Thyroid gland (tissue), 4 donors: ENCODE data around the gene NFKBIA. TPM values are rescaled to one million over a fixed set of nuclear protein-coding genes. Genes with fewer than 3 reads are reported as not detected.
"Not testable (repeated sequence)": the region's sequence is repeated elsewhere in the genome, so short reads cannot be mapped to it uniquely, and the experiment has no call there.

Experiments used
- DNase-seq, 2 donors: peaks; one replicate each; pipeline ENCODE4 v3.0.0-alpha.2; 2019
- H3K27ac ChIP-seq, 3 donors: fragments of 200-600 bp; sonication (generic); 1 replicate in 2 of 3; 2 replicates in 1 of 3; pipeline ENCODE4 v1.5.1; 2016 to 2019; ENCODE audit warnings: mild to moderate bottlenecking in 1 of 3, moderate library complexity in 1 of 3
- H3K27me3 ChIP-seq: fragments of 200-600 bp; sonication (generic); one replicate; pipeline ENCODE4 v1.5.1; 2019
- H3K36me3 ChIP-seq, 2 donors: fragments of 200-600 bp; sonication (generic); one replicate each; pipeline ENCODE4 v1.5.1; 2016 to 2019
- H3K4me1 ChIP-seq, 2 donors: fragments of 200-600 bp; sonication (generic); one replicate each; pipeline ENCODE4 v1.5.1; 2017 to 2019
- H3K4me3 ChIP-seq, 3 donors: fragments of 200-600 bp; sonication (generic); replicated peaks in 1 of 3; 1 replicate in 2 of 3; 2 replicates in 1 of 3; pipeline ENCODE4 v1.5.1; 2016; ENCODE audit warnings: mild to moderate bottlenecking in 1 of 3
- H3K9me3 ChIP-seq: fragments of 200-600 bp; sonication (generic); one replicate; pipeline ENCODE4 v1.5.1; 2017
- CTCF ChIP-seq, 6 experiments: fragments of 200-600 bp in 3 of 6; fragments of 450-650 bp in 3 of 6; sonication (generic) in 3 of 6; IDR thresholded peaks; one replicate each; pipeline ENCODE4 v1.5.1; 2016 to 2019; ENCODE audit warnings: antibody characterized with exemption in 6 of 6, mild to moderate bottlenecking in 2 of 6, inconsistent platforms in 1 of 6, moderate library complexity in 1 of 6
- POLR2A ChIP-seq, 2 donors: fragments of 450-650 bp; IDR thresholded peaks; one replicate each; pipeline ENCODE4 v1.6.1; 2017; ENCODE audit warnings: antibody characterized with exemption in 2 of 2, mild to moderate bottlenecking in 2 of 2, moderate library complexity in 1 of 2
- WGBS, 2 donors: methylation state at CpG; one replicate each; pipeline ENCODE4 v1.1.5; 2017; 5-methylcytosine and 5-hydroxymethylcytosine counted together
- intact Hi-C: fragments of 100-400 bp; cut with DNase I; formaldehyde crosslinking; loops from one replicate; pipeline ENCODE4 v1.15.1; 2023
- total RNA-seq, 4 donors: library from RNA; depleted of rRNA; stranded (reverse); fragments of >200 nt; gene quantifications; one replicate each; pipeline ENCODE4 v1.2.3, GENCODE V29; 2016

NFKBIA gene
- total RNA-seq, 4 donors from 2014 or later = 200 to 434 (median 356) TPM

- Histone ChIP-seq H3K27me3 (no peaks in the 10 kb centered on the region), H3K27ac (no peak overlapping the region), H3K9me3 (no peaks in the 10 kb centered on the region), H3K36me3 (no peaks in the 10 kb centered on the region), H3K4me1 (peaks cover 11 to 15% of the 10 kb centered on the region in 2 donors), H3K4me3 (no peak overlapping the region)
- WGBS, 2 donors = 92 to 99% methylated on average over 6 to 7 of the region's 7 CpGs
- intact Hi-C loops = no loop called here
- no peak for DNase-seq
- TF ChIP-seq POLR2A (IDR thresholded peaks at IDR 0.05) (no peak), CTCF (IDR thresholded peaks at IDR 0.05) (no peak)
These were observed 29.0 kb downstream of the NFKBIA start for GRCh38 chr14:35375558-35376025.

DNA sequence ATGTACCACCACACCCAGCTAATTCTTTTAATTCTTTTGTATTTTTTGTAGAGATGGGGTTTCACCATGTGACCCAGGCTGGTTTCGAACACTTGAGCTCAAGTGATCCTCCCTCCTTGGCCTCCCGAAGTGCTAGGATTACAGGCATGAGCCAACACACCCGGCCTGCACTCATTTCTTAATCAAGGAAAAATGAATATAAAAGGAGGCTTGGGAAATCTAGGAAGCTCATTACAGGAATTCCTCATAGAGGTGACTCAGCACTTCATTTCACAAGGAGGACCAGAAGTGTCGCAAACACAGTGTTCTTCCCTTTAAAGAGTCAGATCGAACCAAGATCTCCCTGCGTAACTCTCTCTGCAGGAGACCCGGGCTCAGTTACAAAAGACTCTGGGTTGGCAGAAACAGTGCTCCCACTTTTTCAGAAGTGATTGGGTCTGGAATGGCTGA lies 30.3 kb downstream of the NFKBIA start:
- Histone ChIP-seq H3K36me3 (no peaks in the 10 kb centered on the region), H3K27ac (peak overlapping the region in 1 of 3 donors; percentile 30), H3K27me3 (no peaks in the 10 kb centered on the region), H3K9me3 (no peaks in the 10 kb centered on the region), H3K4me1 (peaks cover 11 to 26% of the 10 kb centered on the region in 2 donors), H3K4me3 (no peak overlapping the region)
- no peak for TF ChIP-seq CTCF (IDR thresholded peaks at IDR 0.05)
- TF ChIP-seq POLR2A (IDR thresholded peaks at IDR 0.05) = no peak
- 67 to 68% methylated on average over 7 of the region's 7 CpGs for WGBS, 2 donors
- intact Hi-C loops = no loop called here
- no peak for DNase-seq

- H3K4me3 ChIP-seq, intact Hi-C loops, H3K9me3 ChIP-seq, H3K27me3 ChIP-seq, H3K27ac ChIP-seq, DNase-seq, H3K36me3 ChIP-seq: not testable (repeated sequence)
- 93 to 95% methylated on average over 11 of the region's 11 CpGs for WGBS, 2 donors
- H3K4me1 ChIP-seq = peaks cover 21 to 37% of the 10 kb centered on the region in 2 donors
These were observed 31.3 kb downstream of the NFKBIA start for GRCh38 chr14:35373208-35373607.

- Histone ChIP-seq H3K4me1 (peaks cover 42 to 59% of the 10 kb centered on the region in 2 donors), H3K9me3 (no peaks in the 10 kb centered on the region), H3K36me3 (no peaks in the 10 kb centered on the region), H3K27ac (no peak overlapping the region), H3K27me3 (no peaks in the 10 kb centered on the region), H3K4me3 (no peak overlapping the region)
- no peak for DNase-seq
- WGBS, 2 donors = 79 to 86% methylated on average over 5 of the region's 5 CpGs
- intact Hi-C loops = no loop called here
- TF ChIP-seq CTCF (IDR thresholded peaks at IDR 0.05) = no peak
- TF ChIP-seq POLR2A (IDR thresholded peaks at IDR 0.05) = no peak
These were observed 33.6 kb downstream of the NFKBIA start for GRCh38 chr14:35370969-35371368.

GRCh38 chr14:35369701-35370191 lies 34.8 kb downstream of the NFKBIA start:
- Histone ChIP-seq H3K9me3 (no peaks in the 10 kb centered on the region), H3K27ac (peak overlapping the region in 1 of 3 donors; percentile 27), H3K36me3 (no peaks in the 10 kb centered on the region), H3K4me1 (peaks cover 54 to 69% of the 10 kb centered on the region in 2 donors), H3K27me3 (no peaks in the 10 kb centered on the region), H3K4me3 (no peak overlapping the region)
- DNase-seq = peak in 1 of 2 donors; percentile 34
- 69% methylated on average over 10 to 18 of the region's 24 CpGs for WGBS, 2 donors
- intact Hi-C loops = no loop called here
- TF ChIP-seq POLR2A (IDR thresholded peaks at IDR 0.05) (no peak), CTCF (IDR thresholded peaks at IDR 0.05) (no peak)
